Esophagus (tissue), 2 donors: ENCODE results near the gene LTBR. TPM values are rescaled to one million over a fixed set of nuclear protein-coding genes. Genes with fewer than 3 reads are reported as not detected.
"Not testable (repeated sequence)": the region's sequence is repeated elsewhere in the genome, so short reads cannot be mapped to it uniquely, and the experiment has no call there.

Source experiments
- H3K27ac ChIP-seq, 2 donors: one replicate each; pipeline ENCODE4 v1.5.1; 2013; ENCODE audit warnings: low read depth in 2 of 2, mild to moderate bottlenecking in 2 of 2, inconsistent platforms in 1 of 2, low read length in 1 of 2, moderate library complexity in 1 of 2
- H3K27me3 ChIP-seq, 2 donors: one replicate each; pipeline ENCODE4 v1.6.1; 2013; ENCODE audit warnings: low read length in 2 of 2, control low read depth in 1 of 2, mild to moderate bottlenecking in 1 of 2; ENCODE audit not compliant: insufficient read depth in 2 of 2, control insufficient read depth in 1 of 2
- H3K36me3 ChIP-seq, 2 donors: one replicate each; pipeline ENCODE4 v1.6.1; 2013; ENCODE audit warnings: low read length in 1 of 2; ENCODE audit not compliant: control insufficient read depth in 2 of 2, insufficient read depth in 2 of 2
- H3K4me1 ChIP-seq, 2 donors: one replicate each; pipeline ENCODE4 v1.6.1; 2013; ENCODE audit warnings: low read length in 1 of 2; ENCODE audit not compliant: control insufficient read depth in 2 of 2, insufficient read depth in 2 of 2
- H3K4me3 ChIP-seq, 2 donors: one replicate each; pipeline ENCODE4 v1.5.1; 2013; ENCODE audit warnings: low read length in 2 of 2, mild to moderate bottlenecking in 2 of 2, low read depth in 1 of 2, moderate library complexity in 1 of 2
- H3K9me3 ChIP-seq, 2 donors: one replicate each; pipeline ENCODE4 v1.6.1; 2013; ENCODE audit warnings: mild to moderate bottlenecking in 2 of 2, low read depth in 1 of 2, low read length in 1 of 2, moderate library complexity in 1 of 2; ENCODE audit not compliant: control insufficient read depth in 2 of 2, insufficient read depth in 1 of 2
- WGBS, 2 donors: extraction: QIAGEN DNeasy Blood & Tissue Kit; methylation state at CpG; one replicate each; pipeline ENCODE4 v1.1.7; 2013; 5-methylcytosine and 5-hydroxymethylcytosine counted together
- polyA plus RNA-seq, 2 donors: library from polyadenylated mRNA; stranded (reverse); fragments of 200-250 nt; gene quantifications; one replicate each; pipeline ENCODE4 v1.2.3, GENCODE V29; 2013
- donor health status: healthy with polysubstance abuse.
- donor health status: Bipolar disorder and iron deficiency.

Gene LTBR
- polyA plus RNA-seq, 2 donors: 81.3 to 97.9 TPM

DNA sequence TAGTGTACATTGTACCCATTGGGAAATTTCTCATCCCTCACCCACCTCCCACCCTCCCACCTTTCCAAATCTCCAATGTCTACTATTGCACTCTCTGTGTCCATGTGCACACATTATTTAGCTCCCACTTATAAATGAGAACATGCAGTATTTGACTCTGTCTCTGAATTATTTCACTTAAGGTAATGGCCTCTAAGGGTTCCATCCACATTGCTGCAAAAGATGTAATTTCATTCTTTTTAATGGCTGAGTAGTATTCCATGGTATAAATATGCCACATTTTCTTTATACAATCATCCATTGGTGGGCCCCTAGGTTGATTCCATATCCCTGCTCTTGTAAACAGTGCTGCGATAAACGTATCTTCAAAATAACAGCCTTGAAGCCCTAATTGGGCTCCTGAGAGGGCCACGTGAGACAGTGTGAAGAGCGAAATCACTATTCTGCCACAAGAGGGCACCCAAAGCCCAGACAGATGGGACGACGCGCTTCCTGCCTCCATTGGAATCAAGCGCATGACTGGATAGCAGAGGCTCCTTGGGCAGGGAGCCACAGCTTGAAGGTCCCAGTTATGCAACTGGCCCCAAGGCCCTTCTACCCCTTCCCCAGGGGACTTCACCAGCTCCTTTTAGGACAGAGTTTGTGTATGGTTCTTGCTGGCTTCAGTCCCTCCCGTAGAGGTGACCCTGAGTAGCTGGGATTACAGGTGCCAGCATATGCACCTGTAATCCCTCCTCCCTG, 39.5 kb downstream of the LTBR start:
- no peaks in the 10 kb centered on the region for H3K36me3 ChIP-seq
- 2 to 4% methylated on average over 9 of the region's 9 CpGs for whole genome bisulfite sequencing, 2 donors
- no peak overlapping the region for H3K4me3 ChIP-seq
- no peaks in the 10 kb centered on the region for H3K27me3 ChIP-seq
- H3K9me3 ChIP-seq: no peaks in the 10 kb centered on the region
- no peak overlapping the region for H3K27ac ChIP-seq
- H3K4me1 ChIP-seq: peaks cover 0 to 3% of the 10 kb centered on the region in 2 donors

DNA sequence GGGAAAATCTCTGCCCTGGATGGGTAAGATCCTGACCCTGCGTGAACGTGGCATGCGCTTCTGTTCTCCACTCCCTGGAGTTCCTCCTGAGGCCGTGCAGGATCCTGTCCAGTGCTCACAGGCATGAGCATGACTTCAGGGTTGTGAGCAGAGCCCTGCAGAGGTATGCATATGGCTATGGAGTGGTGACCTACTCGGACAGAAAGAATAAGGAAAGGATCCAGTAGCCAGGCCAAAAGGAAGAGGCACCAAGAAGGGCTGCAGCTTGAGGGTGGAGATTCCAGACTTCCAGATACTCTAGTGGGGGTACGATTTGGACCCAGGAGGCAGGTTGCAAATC, 40.0 kb downstream of the LTBR start:
- 41 to 44% methylated on average over 6 of the region's 6 CpGs for whole genome bisulfite sequencing, 2 donors
- peaks cover 0 to 3% of the 10 kb centered on the region in 2 donors for H3K4me1 ChIP-seq
- no peak overlapping the region for H3K27ac ChIP-seq
- H3K27me3 ChIP-seq: no peaks in the 10 kb centered on the region
- no peak overlapping the region for H3K4me3 ChIP-seq
- H3K9me3 ChIP-seq: no peaks in the 10 kb centered on the region
- H3K36me3 ChIP-seq: no peaks in the 10 kb centered on the region

DNA sequence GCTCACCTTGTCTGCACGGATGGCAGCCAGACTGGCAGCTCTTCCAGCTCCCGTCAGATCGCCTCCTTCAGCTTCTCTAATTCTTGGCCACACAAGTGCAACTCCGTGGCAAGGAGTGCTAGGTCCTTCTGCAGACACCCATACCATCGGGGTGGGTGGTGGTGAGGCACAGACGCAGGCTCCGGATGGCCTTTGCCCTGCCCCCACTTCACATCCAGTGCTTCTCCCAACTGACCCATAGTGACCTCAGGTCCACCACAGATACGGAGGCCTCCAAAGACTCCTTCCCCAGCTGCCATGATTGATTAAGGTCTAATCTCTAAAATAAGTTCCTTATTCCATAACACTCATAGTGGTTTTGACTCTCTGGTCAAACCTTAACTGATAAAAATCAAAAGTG, 40.9 kb downstream of the LTBR start:
- Histone ChIP-seq H3K36me3 (no peaks in the 10 kb centered on the region), H3K4me3 (no peak overlapping the region), H3K4me1 (peaks cover 0 to 3% of the 10 kb centered on the region in 2 donors), H3K27me3 (no peaks in the 10 kb centered on the region), H3K9me3 (no peaks in the 10 kb centered on the region), H3K27ac (no peak overlapping the region)
- 82 to 87% methylated on average over 8 of the region's 8 CpGs for WGBS, 2 donors

DNA sequence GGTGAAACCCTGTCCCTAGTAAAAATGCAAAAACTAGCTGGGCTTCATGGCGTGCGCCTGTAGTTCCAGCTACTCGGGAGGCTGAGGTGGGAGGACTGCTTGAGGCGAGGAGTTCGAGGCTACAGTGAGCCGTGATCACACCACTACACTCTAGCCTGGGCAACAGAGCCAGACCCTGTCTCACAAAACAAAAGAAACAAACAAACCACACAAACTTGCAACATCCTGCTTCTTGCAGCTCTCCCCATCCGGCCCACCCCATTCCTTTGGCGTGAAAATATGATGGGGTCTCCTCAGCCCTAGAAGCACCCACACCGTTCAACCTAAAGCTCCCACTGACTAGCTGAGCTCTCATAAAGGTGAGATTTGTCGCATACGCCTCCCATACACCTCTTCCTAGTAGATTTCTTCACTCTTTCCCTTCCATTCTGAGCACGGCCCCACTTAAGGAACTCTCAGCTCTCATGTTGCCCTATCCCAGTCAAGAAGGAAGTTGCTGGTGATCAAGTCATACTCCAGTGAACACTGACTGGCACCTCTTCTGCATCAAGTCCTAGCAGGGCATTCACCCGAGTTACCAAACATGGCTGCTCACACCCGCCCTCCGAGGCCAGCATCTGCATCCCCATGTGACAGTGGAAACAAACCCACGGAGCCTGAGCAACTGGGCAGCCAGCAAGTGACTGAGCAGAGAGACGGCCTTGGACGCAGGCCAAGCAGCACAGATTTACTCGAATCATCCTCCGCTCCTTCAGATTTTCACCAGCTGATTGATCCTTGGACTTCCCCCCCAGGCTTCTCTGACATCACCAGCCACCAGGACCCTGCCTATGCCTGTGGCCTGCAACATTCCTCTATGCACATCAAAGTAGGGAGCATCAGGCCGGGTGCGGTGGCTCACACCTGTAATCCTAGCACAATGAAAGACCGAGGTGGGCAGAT, 41.9 kb downstream of the LTBR start:
- Histone ChIP-seq H3K4me3 (no peak overlapping the region), H3K27me3 (no peaks in the 10 kb centered on the region), H3K27ac (no peak overlapping the region), H3K9me3 (no peaks in the 10 kb centered on the region), H3K4me1 (peaks cover 3 to 8% of the 10 kb centered on the region in 2 donors), H3K36me3 (no peaks in the 10 kb centered on the region)
- 80 to 82% methylated on average over 23 of the region's 23 CpGs for WGBS, 2 donors

DNA sequence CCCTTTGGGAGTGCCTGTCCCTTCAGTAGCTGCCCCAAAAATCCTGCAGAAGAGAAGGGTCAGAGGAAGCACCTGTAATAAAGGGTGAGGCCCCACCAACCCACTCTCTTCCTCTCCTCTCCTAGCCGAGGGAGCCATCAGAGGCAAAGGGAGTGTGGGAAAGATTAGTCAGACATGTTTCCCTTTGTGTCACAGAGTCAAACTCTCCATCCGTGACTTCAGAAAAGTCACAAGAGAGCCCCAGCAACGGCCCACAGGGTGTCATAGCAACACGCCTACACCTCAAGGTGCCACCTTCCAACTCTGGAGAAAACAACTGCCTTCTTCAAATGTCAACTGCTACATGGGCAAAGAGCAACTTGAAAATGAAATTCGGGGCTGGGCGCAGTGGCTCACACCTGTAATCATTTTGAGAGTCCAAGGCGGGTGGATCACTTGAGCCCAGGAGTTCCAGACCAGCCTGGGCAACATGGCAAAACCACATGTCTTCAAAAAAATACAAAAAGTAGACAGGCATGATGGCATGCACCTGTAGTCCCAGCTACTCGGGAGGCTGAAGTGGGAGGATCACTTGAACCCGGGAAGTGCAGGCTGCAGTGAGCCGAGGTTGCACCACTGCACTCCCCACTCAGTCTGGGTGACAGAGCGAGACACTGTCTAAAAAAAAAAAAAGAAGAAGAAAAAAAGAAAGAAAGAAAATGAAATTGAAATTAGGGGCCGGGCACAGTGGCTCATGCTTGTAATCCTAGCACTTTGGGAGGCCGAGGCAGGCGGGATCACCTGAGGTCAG, 43.1 kb downstream of the LTBR start:
- 63 to 70% methylated on average over 14 of the region's 14 CpGs for WGBS, 2 donors

DNA sequence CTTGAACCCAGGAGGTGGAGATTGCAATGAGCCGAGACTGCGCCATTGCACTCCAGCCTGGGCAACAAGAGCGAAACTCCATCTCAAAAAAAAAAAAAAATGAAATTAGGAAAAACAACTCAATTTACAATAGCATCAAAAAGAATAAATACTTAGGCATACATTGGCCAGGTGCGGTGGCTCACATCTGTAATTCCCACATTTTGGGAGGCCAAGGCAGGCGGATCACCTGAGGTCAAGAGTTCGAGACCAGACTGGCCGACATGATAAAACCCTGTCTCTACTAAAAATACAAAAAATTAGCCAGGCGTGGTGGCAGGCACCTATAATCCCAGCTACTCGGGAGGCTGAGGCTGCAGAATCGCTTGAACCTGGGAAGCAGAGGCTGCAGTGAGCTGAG, 43.8 kb downstream of the LTBR start:
- H3K9me3 ChIP-seq, H3K36me3 ChIP-seq, H3K4me1 ChIP-seq, H3K4me3 ChIP-seq, H3K27me3 ChIP-seq, H3K27ac ChIP-seq: not testable (repeated sequence)
- 90 to 93% methylated on average over 10 of the region's 10 CpGs for WGBS, 2 donors

More for the DNA sequence above, 43.1 kb downstream of the LTBR start:
- Histone ChIP-seq H3K36me3 (no peaks in the 10 kb centered on the region), H3K4me3 (no peak overlapping the region), H3K27ac (no peak overlapping the region), H3K27me3 (no peaks in the 10 kb centered on the region), H3K9me3 (no peaks in the 10 kb centered on the region), H3K4me1 (peaks cover 3 to 8% of the 10 kb centered on the region in 2 donors)

DNA sequence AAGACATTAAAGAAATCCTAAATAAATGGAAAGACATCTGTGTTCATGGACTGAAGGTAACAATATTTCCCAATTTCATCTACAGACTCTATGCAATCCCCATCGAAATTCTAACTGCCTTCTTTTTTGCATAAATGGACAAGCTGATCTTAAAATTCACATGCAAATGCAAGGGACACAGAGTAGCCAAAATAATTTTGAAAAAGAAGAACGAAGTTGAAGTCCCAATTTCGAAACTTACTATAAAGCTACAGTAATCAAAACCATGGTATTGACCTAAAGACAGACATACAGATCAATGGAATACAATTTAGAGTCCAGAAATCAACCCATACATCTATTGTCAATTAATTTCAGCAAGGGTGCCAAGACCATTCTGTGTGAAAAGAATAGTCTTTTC, 44.4 kb downstream of the LTBR start:
- no peak overlapping the region for H3K27ac ChIP-seq
- no peak overlapping the region for H3K4me3 ChIP-seq
- no peaks in the 10 kb centered on the region for H3K9me3 ChIP-seq
- H3K27me3 ChIP-seq: no peaks in the 10 kb centered on the region
- WGBS, 2 donors: 86 to 88% methylated on average over 3 of the region's 3 CpGs
- peaks cover 3 to 8% of the 10 kb centered on the region in 2 donors for H3K4me1 ChIP-seq
- no peaks in the 10 kb centered on the region for H3K36me3 ChIP-seq

DNA sequence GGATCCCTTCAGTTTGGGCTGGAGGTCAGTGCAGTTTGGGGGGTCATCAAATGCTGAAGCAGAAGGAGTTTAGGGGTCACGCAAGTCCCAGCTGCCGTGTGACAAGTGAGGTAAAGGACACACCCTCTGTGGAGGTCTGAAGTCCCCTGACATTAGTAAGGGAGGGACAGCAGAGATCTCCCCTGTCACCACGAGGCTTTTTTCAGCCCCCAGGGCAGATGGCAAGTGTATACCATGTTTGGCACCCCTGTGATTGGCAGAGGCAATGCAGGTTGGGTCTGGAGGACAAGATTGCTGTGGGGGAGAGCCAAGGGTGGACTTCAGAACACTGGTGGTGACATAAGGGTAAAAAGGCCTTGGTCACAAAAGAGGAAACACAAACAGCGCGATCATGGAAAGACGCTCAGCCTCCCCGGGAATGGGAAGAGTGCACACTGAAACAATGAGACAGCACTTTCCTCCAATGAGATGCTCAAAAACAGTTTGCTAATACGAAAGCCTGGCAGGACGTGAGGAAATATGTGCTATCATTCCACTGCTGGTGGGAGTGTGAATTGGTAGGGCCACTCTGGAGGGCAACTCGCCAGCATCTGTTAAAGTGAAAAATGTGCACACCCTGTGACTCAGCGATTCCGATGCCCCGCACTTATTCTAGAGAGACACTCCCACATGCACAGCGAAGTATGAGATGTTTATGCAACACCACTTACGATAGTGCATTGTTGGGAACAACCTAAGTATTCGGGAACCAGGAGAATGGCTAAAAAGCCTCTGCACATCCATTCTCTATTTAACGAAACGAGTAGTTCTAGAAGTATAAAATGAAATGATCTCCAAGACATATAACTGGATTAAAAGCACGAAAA, 46.4 kb downstream of the LTBR start:
- Histone ChIP-seq H3K9me3 (no peaks in the 10 kb centered on the region), H3K27me3 (no peaks in the 10 kb centered on the region), H3K36me3 (no peaks in the 10 kb centered on the region), H3K4me3 (peak overlapping the region in 1 of 2 donors; percentile 13), H3K27ac (peak overlapping the region; percentile 83 to 96), H3K4me1 (peaks cover 3 to 5% of the 10 kb centered on the region in 2 donors)
- 20 to 29% methylated on average over 19 of the region's 19 CpGs for WGBS, 2 donors

DNA sequence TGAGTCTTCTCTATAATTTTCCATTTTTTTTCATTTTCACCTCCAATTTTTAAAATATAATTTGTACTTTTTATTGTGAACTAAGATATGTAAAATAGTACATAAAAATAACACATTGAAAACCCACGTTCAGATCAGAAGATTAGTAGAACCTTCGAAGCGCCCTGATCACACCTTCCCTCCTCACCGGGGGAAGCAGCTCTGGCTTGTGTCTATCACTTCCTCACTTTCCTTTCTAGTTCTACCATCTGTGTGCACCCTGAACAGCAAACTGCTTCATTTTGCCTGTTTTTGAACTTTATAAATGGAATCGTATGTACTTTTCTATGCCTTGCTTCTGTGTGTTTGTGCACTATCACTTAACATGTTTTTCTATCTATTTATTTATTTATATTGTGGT, 49.0 kb downstream of the LTBR start:
- WGBS, 2 donors: 75 to 85% methylated on average over 5 of the region's 5 CpGs
- no peak overlapping the region for H3K27ac ChIP-seq
- H3K36me3 ChIP-seq: no peaks in the 10 kb centered on the region
- no peaks in the 10 kb centered on the region for H3K9me3 ChIP-seq
- no peaks in the 10 kb centered on the region for H3K27me3 ChIP-seq
- no peak overlapping the region for H3K4me3 ChIP-seq
- peaks cover 3 to 5% of the 10 kb centered on the region in 2 donors for H3K4me1 ChIP-seq
